Adrenal gland (tissue), 12 donors: ENCODE data around the gene XYLT1. TPM values are rescaled to one million over a fixed set of nuclear protein-coding genes. Genes with fewer than 3 reads are reported as not detected.

Source experiments
- DNase-seq, 7 donors: peaks; one replicate each; pipeline ENCODE4 v3.0.0-alpha.2; 2019 to 2020
- H3K27ac ChIP-seq, 5 donors: fragments of 200-600 bp; sonication (generic) in 4 of 5; 1 replicate in 3 of 5; 2 replicates in 2 of 5; pipeline versions ENCODE4 v1.5.1 to v1.8.0; 2016 to 2020; ENCODE audit warnings: mild to moderate bottlenecking in 1 of 5
- H3K27me3 ChIP-seq: fragments of 200-600 bp; 2 replicates; pipeline ENCODE4 v1.8.0; 2021
- H3K36me3 ChIP-seq, 2 donors: fragments of 200-600 bp; replicated peaks in 1 of 2; 1 replicate in 1 of 2; 2 replicates in 1 of 2; pipeline versions ENCODE4 v1.5.1 to v1.8.0; 2018 to 2022
- H3K4me1 ChIP-seq, 2 donors: fragments of 200-600 bp; replicated peaks in 1 of 2; 1 replicate in 1 of 2; 2 replicates in 1 of 2; pipeline versions ENCODE4 v1.5.1 to v1.8.0; 2018 to 2021
- H3K4me3 ChIP-seq, 4 donors: fragments of 200-600 bp; sonication (generic) in 3 of 4; one replicate each; pipeline ENCODE4 v1.5.1; 2016 to 2018
- H3K9me3 ChIP-seq, 3 donors: fragments of 200-600 bp; sonication (generic) in 1 of 3; replicated peaks in 1 of 3; 1 replicate in 2 of 3; 2 replicates in 1 of 3; pipeline versions ENCODE4 v1.5.1 to v1.8.0; 2016 to 2021
- POLR2A ChIP-seq, 2 donors: fragments of 450-650 bp; IDR thresholded peaks; one replicate each; pipeline ENCODE4 v1.6.1; 2017; ENCODE audit warnings: antibody characterized with exemption in 2 of 2, mild to moderate bottlenecking in 2 of 2, moderate library complexity in 1 of 2
- WGBS, 4 donors: extraction: QIAGEN DNeasy Blood & Tissue Kit in 2 of 4; methylation state at CpG; one replicate each; pipeline versions ENCODE4 v1.1.5 to v1.1.7; 2013 to 2017; 5-methylcytosine and 5-hydroxymethylcytosine counted together
- intact Hi-C, 2 donors: fragments of 100-400 bp; cut with DNase I; formaldehyde crosslinking; loops; one replicate each; pipeline versions ENCODE4 v1.14.1 to v1.15.0; 2022 to 2023
- polyA plus RNA-seq, 3 donors: library from polyadenylated mRNA; stranded (reverse); fragments of 200-250 nt in 2 of 3; fragments of 350-450 nt in 1 of 3; fragmentation: Illumina TruSeq in 1 of 3; extraction: RNeasy Lipid Tissue Mini Kit (QIAGEN cat#74804) in 1 of 3; gene quantifications; one replicate each; pipeline ENCODE4 v1.2.3, GENCODE V29; 2013 to 2014
- total RNA-seq, 9 donors: library from RNA; depleted of rRNA in 4 of 9; stranded (reverse); fragments of >200 nt in 4 of 9; fragments of 120-200 nt in 1 of 9; fragmentation: NEBNext Ultra II Directional in 1 of 9; extraction: Animal tissue kit (Norgen Biotek cat#: 25700) in 1 of 9; gene quantifications; one replicate each; pipeline versions ENCODE4 v1.1.0 to v1.2.4, GENCODE V29; 2013 to 2023
- TF ChIP-seq, protein P1 (sequence below), 6 experiments: fragments of 450-650 bp in 4 of 6; fragments of 200-600 bp in 2 of 6; sonication (generic) in 1 of 6; IDR thresholded peaks; 1 replicate in 5 of 6; 2 replicates in 1 of 6; pipeline versions ENCODE4 v1.5.1 to v1.8.0; 2016 to 2021; ENCODE audit warnings: antibody characterized with exemption in 6 of 6, mild to moderate bottlenecking in 2 of 6, moderate library complexity in 1 of 6
- donor health status: healthy with polysubstance abuse.
- donor health status: Bipolar disorder and iron deficiency.
- donor health status: DM: yes; HTN: yes; CAD: no.
- donor health status: DM: no; HTN: no; CAD: no.
- donor health status: DM: no; HTN: no; CAD: no.
- donor health status: DM: yes; HTN: yes; CAD: no.

Gene XYLT1
- total and polyA plus RNA-seq, 12 donors = 1.3 to 67.6 (median 16.8) TPM

DNA sequence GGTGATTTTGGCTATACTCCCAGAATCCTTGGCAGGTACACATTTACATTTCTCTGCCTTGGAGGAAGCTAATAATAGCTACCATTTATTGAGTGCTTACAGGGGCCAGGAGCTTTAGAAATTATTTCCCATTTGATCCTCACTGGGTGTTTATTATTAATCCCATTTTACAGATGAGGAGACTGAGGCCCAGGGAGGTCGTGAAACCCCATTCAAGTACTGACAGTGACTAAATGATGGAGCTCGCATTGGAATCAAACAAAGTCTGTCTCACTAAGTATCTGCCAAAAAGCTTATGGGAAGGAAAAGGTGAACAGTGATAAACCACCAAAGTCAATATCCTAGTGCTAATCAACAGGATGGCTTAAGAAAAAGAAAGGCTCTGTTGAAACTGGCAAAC is 33.3 kb upstream of the XYLT1 start:
- Histone ChIP-seq H3K27me3 (no peaks in the 10 kb centered on the region), H3K4me1 (no peaks in the 10 kb centered on the region), H3K27ac (no peak overlapping the region), H3K4me3 (no peak overlapping the region), H3K9me3 (no peaks in the 10 kb centered on the region), H3K36me3 (no peaks in the 10 kb centered on the region)
- TF ChIP-seq, protein P1, sequence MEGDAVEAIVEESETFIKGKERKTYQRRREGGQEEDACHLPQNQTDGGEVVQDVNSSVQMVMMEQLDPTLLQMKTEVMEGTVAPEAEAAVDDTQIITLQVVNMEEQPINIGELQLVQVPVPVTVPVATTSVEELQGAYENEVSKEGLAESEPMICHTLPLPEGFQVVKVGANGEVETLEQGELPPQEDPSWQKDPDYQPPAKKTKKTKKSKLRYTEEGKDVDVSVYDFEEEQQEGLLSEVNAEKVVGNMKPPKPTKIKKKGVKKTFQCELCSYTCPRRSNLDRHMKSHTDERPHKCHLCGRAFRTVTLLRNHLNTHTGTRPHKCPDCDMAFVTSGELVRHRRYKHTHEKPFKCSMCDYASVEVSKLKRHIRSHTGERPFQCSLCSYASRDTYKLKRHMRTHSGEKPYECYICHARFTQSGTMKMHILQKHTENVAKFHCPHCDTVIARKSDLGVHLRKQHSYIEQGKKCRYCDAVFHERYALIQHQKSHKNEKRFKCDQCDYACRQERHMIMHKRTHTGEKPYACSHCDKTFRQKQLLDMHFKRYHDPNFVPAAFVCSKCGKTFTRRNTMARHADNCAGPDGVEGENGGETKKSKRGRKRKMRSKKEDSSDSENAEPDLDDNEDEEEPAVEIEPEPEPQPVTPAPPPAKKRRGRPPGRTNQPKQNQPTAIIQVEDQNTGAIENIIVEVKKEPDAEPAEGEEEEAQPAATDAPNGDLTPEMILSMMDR (IDR thresholded peaks at IDR 0.05) = no peak
- no peak for TF ChIP-seq POLR2A (IDR thresholded peaks at IDR 0.05)
- 72 to 79% (median 75%) methylated on average over 2 of the region's 2 CpGs for WGBS, 4 donors
- intact Hi-C loops = no loop called here
- no peak for DNase-seq

DNA sequence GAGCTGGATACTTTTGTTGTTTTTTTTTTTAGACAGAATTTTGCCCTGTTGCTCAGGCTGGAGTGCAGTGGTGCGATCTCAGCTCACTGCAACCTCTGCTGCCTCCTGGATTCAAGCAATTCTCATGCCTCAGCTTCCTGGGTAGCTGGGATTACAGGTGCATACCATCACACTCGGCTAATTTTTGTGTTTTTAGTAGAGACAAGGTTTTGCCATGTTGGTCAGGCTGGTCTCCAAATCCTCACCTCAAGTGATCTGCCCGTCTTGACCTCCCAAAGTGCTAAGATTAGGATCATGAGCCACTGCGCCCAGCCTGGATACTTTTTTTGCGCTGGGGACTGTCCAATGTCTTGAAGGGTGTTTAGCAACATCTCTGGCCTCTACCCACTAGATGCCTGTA is 32.6 kb upstream of the XYLT1 start:
- WGBS, 4 donors = 82 to 88% (median 84%) methylated on average over 5 of the region's 5 CpGs
- H3K4me3 ChIP-seq = no peak overlapping the region
- H3K27ac ChIP-seq = no peak overlapping the region
- H3K9me3 ChIP-seq = no peaks in the 10 kb centered on the region
- H3K36me3 ChIP-seq = no peaks in the 10 kb centered on the region
- intact Hi-C loops = no loop called here
- TF ChIP-seq, protein P1 (IDR thresholded peaks at IDR 0.05) = no peak
- H3K27me3 ChIP-seq = no peaks in the 10 kb centered on the region
- no peaks in the 10 kb centered on the region for H3K4me1 ChIP-seq
- DNase-seq = no peak

DNA sequence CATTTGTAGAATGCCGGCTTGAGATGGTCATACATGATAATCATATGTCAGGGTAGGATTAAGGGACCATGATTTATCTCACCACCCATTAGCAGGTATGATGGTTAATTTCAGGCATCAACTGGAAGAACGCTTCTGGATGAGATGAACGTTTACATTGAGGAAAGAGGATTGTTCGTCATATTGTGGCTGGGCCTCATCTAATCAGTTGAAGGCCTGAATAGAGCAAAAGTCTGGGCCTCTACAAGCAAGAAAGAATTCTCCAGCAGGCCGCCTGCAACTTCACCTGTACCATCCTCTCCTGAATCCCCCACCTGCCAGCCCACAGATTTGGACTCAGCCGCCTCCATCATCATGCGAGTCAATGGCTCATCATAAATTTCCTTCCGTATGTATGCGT is 30.6 kb upstream of the XYLT1 start:
- no peak overlapping the region for H3K4me3 ChIP-seq
- no peaks in the 10 kb centered on the region for H3K4me1 ChIP-seq
- WGBS, 4 donors = 78 to 90% (median 83%) methylated on average over 9 of the region's 9 CpGs
- H3K27me3 ChIP-seq = no peaks in the 10 kb centered on the region
- intact Hi-C loops = no loop called here
- no peak overlapping the region for H3K27ac ChIP-seq
- DNase-seq = no peak
- TF ChIP-seq POLR2A (IDR thresholded peaks at IDR 0.05) = no peak
- TF ChIP-seq, protein P1 (IDR thresholded peaks at IDR 0.05) = no peak
- H3K9me3 ChIP-seq = no peaks in the 10 kb centered on the region
- no peaks in the 10 kb centered on the region for H3K36me3 ChIP-seq

DNA sequence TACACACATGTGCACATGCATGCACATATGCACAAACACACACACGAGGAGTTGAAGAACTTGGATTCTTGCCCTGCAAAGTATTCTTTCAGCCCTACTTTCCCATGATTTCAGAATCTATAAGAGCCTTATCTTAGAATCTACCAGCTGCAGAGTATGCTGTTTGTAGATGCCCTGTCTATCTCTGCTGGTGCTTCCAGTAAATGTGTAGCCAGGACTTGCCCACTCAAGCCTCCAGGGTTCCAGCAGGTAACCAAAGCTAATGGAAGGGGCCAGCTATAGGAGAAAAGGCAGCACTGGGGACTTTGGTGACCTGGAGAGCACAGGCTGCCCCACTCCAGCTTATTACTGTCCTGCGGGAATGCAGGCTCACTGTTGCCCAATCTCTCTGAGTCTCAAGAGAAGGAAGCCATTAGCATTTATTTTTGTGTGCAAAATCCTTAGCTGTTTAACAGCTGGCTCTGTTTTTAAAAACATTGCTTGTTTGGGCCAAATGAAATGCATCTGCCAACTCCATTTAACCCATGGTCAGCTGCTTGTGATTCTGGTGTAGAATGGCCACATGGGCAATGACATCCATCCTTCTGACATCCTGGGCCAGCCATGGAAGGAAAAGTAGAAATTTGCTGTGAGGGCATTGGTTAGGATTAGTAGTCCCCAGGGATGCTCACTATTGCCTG is 28.6 kb upstream of the XYLT1 start:
- no peaks in the 10 kb centered on the region for H3K36me3 ChIP-seq
- H3K4me3 ChIP-seq = no peak overlapping the region
- no peaks in the 10 kb centered on the region for H3K9me3 ChIP-seq
- TF ChIP-seq, protein P1 (IDR thresholded peaks at IDR 0.05) = no peak
- TF ChIP-seq POLR2A (IDR thresholded peaks at IDR 0.05) = no peak
- intact Hi-C loops = no loop called here
- DNase-seq = no peak
- 43 to 62% (median 57%) methylated on average over 2 of the region's 2 CpGs for WGBS, 4 donors
- no peaks in the 10 kb centered on the region for H3K27me3 ChIP-seq
- no peak overlapping the region for H3K27ac ChIP-seq
- no peaks in the 10 kb centered on the region for H3K4me1 ChIP-seq
